Loucy (cell line): ENCODE results near the gene TTC7B.

Source experiments
- CTCF ChIP-seq: fragments of 200-600 bp; sonication (generic); conservative IDR thresholded peaks from 2 replicates; pipeline ENCODE4 v1.5.1; 2014; ENCODE audit warnings: mild to moderate bottlenecking, antibody characterized with exemption, low read length
- EZH2phosphoT487 ChIP-seq: fragments of 200-600 bp; IDR thresholded peaks from 2 replicates; pipeline ENCODE4 v1.6.1; 2018; ENCODE audit warnings: antibody characterized with exemption, mild to moderate bottlenecking, moderate library complexity, borderline replicate concordance

DNA sequence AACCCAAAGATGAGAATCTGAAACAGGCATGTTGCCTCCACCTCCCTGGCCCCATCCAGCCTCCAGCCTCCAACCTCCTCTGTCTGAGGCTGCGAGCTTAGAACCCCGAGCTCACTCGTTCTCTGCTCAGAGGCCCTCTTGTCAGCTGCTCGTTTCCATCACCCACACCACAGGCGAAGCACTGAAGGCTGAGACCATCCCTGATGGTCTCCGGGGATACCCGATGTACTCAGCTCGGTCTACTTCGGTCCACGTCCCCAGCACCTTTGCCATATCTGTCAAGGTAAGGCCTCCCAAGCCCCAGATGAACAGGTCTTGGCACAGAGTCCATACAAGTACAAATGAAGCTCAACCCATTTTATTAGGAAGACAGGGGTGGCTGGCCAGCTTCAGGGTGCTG, 72.4 kb downstream of the TTC7B start:
- TF ChIP-seq CTCF (no peak), EZH2phosphoT487 (no peak)
